ENCODE results near the gene PNPLA3.

The PNPLA3 gene

GRCh38 chr22:43922123-43922522, 1.5 kb upstream of the PNPLA3 start:
- DNase-seq (ENCODE audit: low read depth in 3 of 3), result no peak

GRCh38 chr22:43923191-43923590, 414 bp upstream of the PNPLA3 start:
- DNase-seq (ENCODE audit: low read depth in 3 of 3), result no peak

- DNase-seq (ENCODE audit: low read depth in 3 of 3), result no peak
Observed at GRCh38 chr22:43924877-43925276, 1.3 kb downstream of the PNPLA3 start.

- no peak for DNase-seq (ENCODE audit: low read depth in 3 of 3)
Observed at GRCh38 chr22:43925433-43926348, 2.1 kb downstream of the PNPLA3 start.

GRCh38 chr22:43926349-43926710, 2.7 kb downstream of the PNPLA3 start:
- no peak for DNase-seq (ENCODE audit: low read depth in 3 of 3)

GRCh38 chr22:43928468-43928867, 4.9 kb downstream of the PNPLA3 start:
- no peak for DNase-seq (ENCODE audit: low read depth in 3 of 3)

- no peak for DNase-seq (ENCODE audit: low read depth in 3 of 3)
Observed at GRCh38 chr22:43928908-43929307, 5.3 kb downstream of the PNPLA3 start.

- DNase-seq (ENCODE audit: low read depth in 3 of 3), result no peak
Observed at GRCh38 chr22:43931771-43932170, 8.2 kb downstream of the PNPLA3 start.

GRCh38 chr22:43941449-43941848, 17.8 kb downstream of the PNPLA3 start:
- no peak for DNase-seq (ENCODE audit: low read depth in 3 of 3)

- DNase-seq (ENCODE audit: low read depth in 3 of 3), result no peak
Observed at GRCh38 chr22:43944670-43945430, 21.2 kb downstream of the PNPLA3 start.

GRCh38 chr22:43945632-43946383, 22.2 kb downstream of the PNPLA3 start:
- peak; percentile 40 to 49 (median 42) for DNase-seq (ENCODE audit: low read depth in 3 of 3)

GRCh38 chr22:43946384-43946667, 22.7 kb downstream of the PNPLA3 start:
- DNase-seq (ENCODE audit: low read depth in 3 of 3), result no peak

- DNase-seq (ENCODE audit: low read depth in 3 of 3), result no peak
Observed at GRCh38 chr22:43948836-43949406, 25.3 kb downstream of the PNPLA3 start.

- DNase-seq (ENCODE audit: low read depth in 3 of 3), result no peak
Observed at GRCh38 chr22:43951391-43951790, 27.8 kb downstream of the PNPLA3 start.

GRCh38 chr22:43951966-43952365, 28.4 kb downstream of the PNPLA3 start:
- DNase-seq (ENCODE audit: low read depth in 3 of 3), result no peak

GRCh38 chr22:43953988-43954785, 30.6 kb downstream of the PNPLA3 start:
- no peak for DNase-seq (ENCODE audit: low read depth in 3 of 3)

- peak; percentile 82 to 83 (median 82) for DNase-seq (ENCODE audit: low read depth in 3 of 3)
Observed at GRCh38 chr22:43955040-43955882, 31.7 kb downstream of the PNPLA3 start, which contains the start of gene SAMM50. Gene SAMM50 (plus strand): TSS chr22:43955442. CDS start chr22:43955578, 136 bp downstream.

GRCh38 chr22:43955883-43956782, 32.5 kb downstream of the PNPLA3 start:
- no peak for DNase-seq (ENCODE audit: low read depth in 3 of 3)

GRCh38 chr22:43956805-43957463, 33.3 kb downstream of the PNPLA3 start:
- DNase-seq (ENCODE audit: low read depth in 3 of 3), result no peak
